ENCODE measurements around the gene KIF22. TPM values are rescaled to one million over a fixed set of nuclear protein-coding genes. Genes with fewer than 3 reads are reported as not detected.
"Not testable (repeated sequence)": the region's sequence is repeated elsewhere in the genome, so short reads cannot be mapped to it uniquely, and the experiment has no call there.

KIF22 gene
- total RNA-seq, 1 donor: 78.5 TPM

GRCh38 chr16:29760567-29761279 lies 29.8 kb upstream of the KIF22 start:
- H3K4me1 ChIP-seq (ENCODE audit: insufficient read depth, low read length): peaks cover 8% of the 10 kb centered on the region
- H3K4me3 ChIP-seq (ENCODE audit: low read length): no peak overlapping the region
- no peaks in the 10 kb centered on the region for H3K27me3 ChIP-seq (ENCODE audit: insufficient read depth, low read length)
- H3K9me3 ChIP-seq (ENCODE audit: low read depth, low read length): no peaks in the 10 kb centered on the region

- not testable (repeated sequence) for H3K9me3 ChIP-seq (ENCODE audit: low read depth, low read length); H3K27me3 ChIP-seq (ENCODE audit: insufficient read depth, low read length); H3K4me1 ChIP-seq (ENCODE audit: insufficient read depth, low read length); H3K4me3 ChIP-seq (ENCODE audit: low read length)
Measured at GRCh38 chr16:29761280-29761651, 29.3 kb upstream of the KIF22 start.

DNA sequence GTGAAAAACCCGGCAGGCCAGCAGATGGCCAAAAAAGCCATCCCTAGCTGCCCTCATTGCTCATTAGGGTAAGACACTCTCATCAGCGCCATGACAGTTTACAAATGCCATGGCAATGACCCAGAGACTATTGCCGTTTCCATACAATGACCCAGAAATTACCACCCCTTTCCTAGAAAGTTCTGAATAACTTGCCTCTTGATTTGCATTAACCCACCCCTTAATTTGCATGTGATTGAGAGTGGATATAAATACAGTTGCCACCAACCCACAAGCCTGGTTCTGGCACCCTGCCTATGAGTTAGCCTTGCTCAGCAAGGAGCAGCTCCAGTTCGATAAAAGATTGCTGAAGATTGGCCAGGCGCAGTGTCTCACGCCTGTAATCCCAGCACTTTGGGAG lies 28.7 kb upstream of the KIF22 start:
- Histone ChIP-seq H3K9me3 (ENCODE audit: low read depth, low read length) (no peaks in the 10 kb centered on the region), H3K4me3 (ENCODE audit: low read length) (no peak overlapping the region), H3K4me1 (ENCODE audit: insufficient read depth, low read length) (peaks cover 3% of the 10 kb centered on the region), H3K27me3 (ENCODE audit: insufficient read depth, low read length) (no peaks in the 10 kb centered on the region)

DNA sequence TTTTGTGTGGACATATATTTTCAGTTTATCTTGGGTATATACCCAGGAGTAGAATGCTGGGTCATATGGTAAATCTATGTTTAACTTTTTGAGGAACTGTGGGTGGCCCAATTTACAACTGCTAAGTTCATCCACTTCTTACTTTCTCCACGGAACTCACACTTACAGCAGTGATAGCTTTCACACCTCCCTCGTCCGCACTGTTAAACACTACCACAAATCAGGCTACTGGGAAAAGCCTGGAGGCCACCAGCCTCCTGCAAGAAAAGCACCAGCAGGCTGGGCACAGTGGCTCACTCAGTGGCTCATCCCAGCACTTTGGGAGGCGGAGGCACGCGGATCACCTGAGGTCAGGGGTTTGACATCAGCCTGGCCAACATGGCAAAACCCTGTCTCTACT lies 27.2 kb upstream of the KIF22 start:
- Histone ChIP-seq H3K4me1 (ENCODE audit: insufficient read depth, low read length) (peaks cover 3% of the 10 kb centered on the region), H3K27me3 (ENCODE audit: insufficient read depth, low read length) (no peaks in the 10 kb centered on the region), H3K9me3 (ENCODE audit: low read depth, low read length) (no peaks in the 10 kb centered on the region), H3K4me3 (ENCODE audit: low read length) (no peak overlapping the region)

GRCh38 chr16:29765167-29766032 lies 25.2 kb upstream of the KIF22 start:
- H3K9me3 ChIP-seq (ENCODE audit: low read depth, low read length): no peaks in the 10 kb centered on the region
- no peak overlapping the region for H3K4me3 ChIP-seq (ENCODE audit: low read length)
- H3K27me3 ChIP-seq (ENCODE audit: insufficient read depth, low read length): no peaks in the 10 kb centered on the region
- H3K4me1 ChIP-seq (ENCODE audit: insufficient read depth, low read length): peaks cover 3% of the 10 kb centered on the region

GRCh38 chr16:29766571-29766970 lies 24.0 kb upstream of the KIF22 start:
- no peak overlapping the region for H3K4me3 ChIP-seq (ENCODE audit: low read length)
- H3K27me3 ChIP-seq (ENCODE audit: insufficient read depth, low read length): no peaks in the 10 kb centered on the region
- H3K4me1 ChIP-seq (ENCODE audit: insufficient read depth, low read length): peaks cover 10% of the 10 kb centered on the region
- no peaks in the 10 kb centered on the region for H3K9me3 ChIP-seq (ENCODE audit: low read depth, low read length)

DNA sequence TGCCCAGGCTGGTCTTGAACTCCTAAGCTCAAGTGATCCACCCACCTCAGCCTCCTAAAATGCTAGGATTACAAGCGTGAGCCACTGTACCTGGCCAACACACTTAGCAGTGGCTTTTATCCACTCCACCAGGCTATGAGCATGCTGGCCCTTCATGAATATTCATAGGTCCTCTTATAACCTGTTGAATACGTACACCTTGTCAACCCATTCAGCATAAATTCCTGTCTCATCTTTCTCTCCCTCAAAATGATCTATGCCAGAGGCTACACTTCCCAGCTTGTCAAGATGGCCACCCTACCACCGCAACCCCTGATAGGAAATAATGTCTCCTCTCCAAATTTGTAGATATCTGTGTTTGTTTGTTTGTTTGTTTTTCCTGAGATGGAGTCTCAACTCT lies 23.5 kb upstream of the KIF22 start:
- H3K4me3 ChIP-seq (ENCODE audit: low read length): no peak overlapping the region
- H3K27me3 ChIP-seq (ENCODE audit: insufficient read depth, low read length): no peaks in the 10 kb centered on the region
- H3K4me1 ChIP-seq (ENCODE audit: insufficient read depth, low read length): peaks cover 11% of the 10 kb centered on the region
- no peaks in the 10 kb centered on the region for H3K9me3 ChIP-seq (ENCODE audit: low read depth, low read length)

DNA sequence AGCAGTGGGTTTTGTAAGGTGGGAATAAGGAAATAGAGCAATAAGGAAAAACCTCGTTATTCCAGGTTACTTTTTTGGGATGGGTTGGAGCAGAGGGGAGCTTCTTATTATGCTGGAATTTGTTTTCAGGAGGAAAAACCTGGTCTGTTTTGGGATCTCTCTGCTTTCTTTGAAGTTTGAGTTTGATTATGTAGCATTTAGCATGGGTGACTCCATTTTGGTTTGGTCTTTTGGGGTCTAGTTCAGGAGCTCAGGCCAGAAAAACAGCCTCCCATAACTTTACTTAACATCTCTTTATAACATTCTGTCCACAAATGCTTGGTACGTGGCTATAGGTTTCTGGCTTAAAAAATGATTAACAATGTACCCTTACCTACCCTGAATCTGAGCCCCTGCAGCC lies 21.0 kb upstream of the KIF22 start:
- Histone ChIP-seq H3K4me1 (ENCODE audit: insufficient read depth, low read length) (peaks cover 19% of the 10 kb centered on the region), H3K27me3 (ENCODE audit: insufficient read depth, low read length) (no peaks in the 10 kb centered on the region), H3K9me3 (ENCODE audit: low read depth, low read length) (no peaks in the 10 kb centered on the region), H3K4me3 (ENCODE audit: low read length) (no peak overlapping the region)

DNA sequence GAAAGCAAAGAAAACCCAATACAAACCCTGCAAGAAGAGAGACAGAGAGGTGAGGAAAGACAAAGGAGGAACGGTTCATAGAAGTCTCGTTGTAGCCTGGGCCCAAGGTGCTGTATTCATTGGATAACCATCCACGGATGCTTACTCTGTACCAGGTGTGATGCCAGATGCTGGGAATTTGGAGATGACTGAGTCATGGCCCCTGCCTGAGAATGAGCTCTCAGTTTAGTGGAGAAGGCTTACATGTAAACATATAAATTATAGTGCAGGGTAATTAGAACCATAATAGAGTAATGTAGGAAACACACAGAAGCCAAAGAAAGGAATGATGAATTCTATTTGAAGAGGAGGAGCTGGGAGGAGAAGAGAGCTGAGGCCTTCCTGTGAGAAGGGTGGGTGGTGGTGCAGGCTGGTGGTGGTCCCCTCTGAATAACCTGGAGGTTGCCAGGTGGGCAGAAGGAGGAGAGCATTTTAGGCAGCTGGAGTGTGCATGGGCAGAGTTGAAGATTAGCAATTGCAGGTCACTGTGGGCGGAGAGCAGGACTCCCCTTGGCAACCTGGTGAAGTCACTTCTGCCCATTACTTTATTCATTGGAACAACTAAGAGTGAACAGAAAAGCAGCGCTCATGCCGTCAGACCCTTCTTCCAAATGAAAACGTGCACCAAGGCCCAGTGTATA lies 20.2 kb upstream of the KIF22 start:
- Histone ChIP-seq H3K4me1 (ENCODE audit: insufficient read depth, low read length) (peaks cover 19% of the 10 kb centered on the region), H3K9me3 (ENCODE audit: low read depth, low read length) (no peaks in the 10 kb centered on the region), H3K4me3 (ENCODE audit: low read length) (no peak overlapping the region), H3K27me3 (ENCODE audit: insufficient read depth, low read length) (no peaks in the 10 kb centered on the region)

- H3K4me1 ChIP-seq (ENCODE audit: insufficient read depth, low read length): peaks cover 19% of the 10 kb centered on the region
- not testable (repeated sequence) for H3K9me3 ChIP-seq (ENCODE audit: low read depth, low read length); H3K4me3 ChIP-seq (ENCODE audit: low read length); H3K27me3 ChIP-seq (ENCODE audit: insufficient read depth, low read length)
Measured at GRCh38 chr16:29772330-29772729, 18.2 kb upstream of the KIF22 start.

DNA sequence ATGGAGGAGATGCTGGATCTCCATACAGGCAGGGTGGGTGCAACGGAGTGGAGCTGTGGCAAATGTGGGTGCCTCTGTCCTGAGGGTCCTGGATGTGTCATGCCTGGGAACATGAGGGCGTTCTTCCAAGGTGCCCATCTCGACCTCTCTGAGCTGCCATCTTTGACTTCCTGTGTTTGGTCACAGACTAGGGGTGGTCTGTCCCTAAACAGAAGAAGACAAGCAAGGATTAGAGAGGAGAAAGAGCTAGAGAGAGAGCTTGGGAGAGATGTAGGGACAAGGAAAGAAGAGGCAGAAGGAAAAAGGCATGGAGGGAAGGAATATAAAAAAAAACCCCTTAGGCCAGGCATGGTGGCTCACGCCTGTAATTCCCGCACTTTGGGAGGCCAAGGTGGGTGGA lies 15.8 kb upstream of the KIF22 start:
- no peaks in the 10 kb centered on the region for H3K27me3 ChIP-seq (ENCODE audit: insufficient read depth, low read length)
- H3K9me3 ChIP-seq (ENCODE audit: low read depth, low read length): no peaks in the 10 kb centered on the region
- no peak overlapping the region for H3K4me3 ChIP-seq (ENCODE audit: low read length)
- peaks cover 19% of the 10 kb centered on the region for H3K4me1 ChIP-seq (ENCODE audit: insufficient read depth, low read length)

DNA sequence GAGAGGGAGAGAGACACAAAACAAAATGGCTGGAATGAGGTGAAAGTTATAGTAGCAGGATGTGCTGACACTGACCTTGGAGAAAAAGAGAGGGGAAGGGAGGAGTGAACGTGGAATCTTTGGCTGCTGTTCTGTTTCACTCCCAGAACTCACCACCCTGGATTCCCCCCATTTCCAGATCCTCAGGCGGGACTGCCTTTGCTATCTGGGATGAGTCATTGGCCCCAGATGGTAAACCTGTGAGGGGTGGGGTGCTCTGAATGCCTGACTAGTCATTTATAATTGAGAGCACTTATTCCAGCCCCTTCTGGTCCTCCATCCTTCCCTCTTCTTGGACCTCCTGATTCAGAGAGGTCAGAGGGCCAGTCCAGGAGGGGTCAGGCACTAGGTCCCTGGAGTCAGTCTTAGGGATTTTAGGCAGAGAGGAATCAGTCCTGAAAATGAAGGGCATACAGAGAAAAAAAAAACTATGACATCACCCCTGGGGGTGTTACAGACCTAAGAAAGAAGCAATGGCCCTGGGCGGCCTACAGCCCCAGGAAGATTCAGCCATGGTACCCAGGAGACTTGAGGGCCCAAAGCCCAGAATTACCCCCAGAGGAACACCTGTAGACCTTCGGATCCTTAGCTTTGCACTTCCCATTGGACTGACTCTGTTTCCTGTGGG lies 14.7 kb upstream of the KIF22 start:
- no peak overlapping the region for H3K4me3 ChIP-seq (ENCODE audit: low read length)
- H3K4me1 ChIP-seq (ENCODE audit: insufficient read depth, low read length): peaks cover 14% of the 10 kb centered on the region
- no peaks in the 10 kb centered on the region for H3K27me3 ChIP-seq (ENCODE audit: insufficient read depth, low read length)
- no peaks in the 10 kb centered on the region for H3K9me3 ChIP-seq (ENCODE audit: low read depth, low read length)

- Histone ChIP-seq H3K4me1 (ENCODE audit: insufficient read depth, low read length) (peaks cover 7% of the 10 kb centered on the region), H3K4me3 (ENCODE audit: low read length) (no peak within 1 kb of the TSS), H3K9me3 (ENCODE audit: low read depth, low read length) (no peaks in the 10 kb centered on the region), H3K27me3 (ENCODE audit: insufficient read depth, low read length) (no peaks in the 10 kb centered on the region)
Measured at GRCh38 chr16:29777576-29778350, 12.8 kb upstream of the KIF22 start, which contains the start of gene ZG16. Gene ZG16 (plus strand): TSS chr16:29778256. CDS start chr16:29779267, 1,011 bp downstream.

GRCh38 chr16:29779474-29779873 lies 11.1 kb upstream of the KIF22 start:
- H3K4me1 ChIP-seq (ENCODE audit: insufficient read depth, low read length): no peaks in the 10 kb centered on the region
- no peaks in the 10 kb centered on the region for H3K9me3 ChIP-seq (ENCODE audit: low read depth, low read length)
- H3K4me3 ChIP-seq (ENCODE audit: low read length): no peak overlapping the region
- no peaks in the 10 kb centered on the region for H3K27me3 ChIP-seq (ENCODE audit: insufficient read depth, low read length)
